HepG2 (cell line): ENCODE measurements around the gene PRTN3. TPM values are rescaled to one million over a fixed set of nuclear protein-coding genes. Genes with fewer than 3 reads are reported as not detected.

Experiments
- CHCHD3 ChIP-seq: sonication (generic); formaldehyde crosslinking; IDR thresholded peaks from 2 replicates; pipeline ENCODE4 v1.8.0; 2022; ENCODE audit warnings: mild to moderate bottlenecking, missing genetic modification reagents, moderate library complexity
- HIVEP1 ChIP-seq: sonication (generic); formaldehyde crosslinking; IDR thresholded peaks from 2 replicates; pipeline ENCODE4 v1.4.0; 2020; ENCODE audit warnings: mild to moderate bottlenecking, missing genetic modification reagents
- KLF13 ChIP-seq: sonication (generic); formaldehyde crosslinking; IDR thresholded peaks from 2 replicates; pipeline ENCODE4 v1.4.0; 2020; ENCODE audit warnings: mild to moderate bottlenecking, missing genetic modification reagents
- NFKB2 ChIP-seq: sonication (generic); formaldehyde crosslinking; IDR thresholded peaks from 2 replicates; pipeline ENCODE4 v1.4.0; 2020; ENCODE audit warnings: missing genetic modification reagents, borderline replicate concordance
- NR3C1 ChIP-seq: sonication (generic); formaldehyde crosslinking; IDR thresholded peaks from 2 replicates; pipeline ENCODE4 v1.4.0; 2020; ENCODE audit warnings: missing genetic modification reagents
- SOX13 ChIP-seq, 3 experiments: fragments of 450-650 bp in 1 of 3; sonication (generic) in 1 of 3; formaldehyde crosslinking in 1 of 3; IDR thresholded peaks in 2 of 3; conservative IDR thresholded peaks in 1 of 3; 2 replicates each; pipeline versions ENCODE4 v1.5.0 to v1.6.1; 2016 to 2020; ENCODE audit warnings: antibody characterized with exemption in 1 of 3, mild to moderate bottlenecking in 1 of 3, missing compliant biosample characterization in 1 of 3, missing genetic modification reagents in 1 of 3, moderate library complexity in 1 of 3
- XRCC5 ChIP-seq: fragments of 200-400 bp; formaldehyde crosslinking; optimal IDR thresholded peaks from 2 replicates; pipeline ENCODE3; 2017; ENCODE audit warnings: mild to moderate bottlenecking, low read length
- ZNF207 ChIP-seq: fragments of 450-650 bp; IDR thresholded peaks from 2 replicates; pipeline ENCODE4 v1.6.1; 2016; ENCODE audit warnings: antibody characterized with exemption, borderline replicate concordance
- ZNF547 ChIP-seq: sonication (generic); formaldehyde crosslinking; IDR thresholded peaks from 2 replicates; pipeline ENCODE4 v1.5.1; 2020; ENCODE audit warnings: mild to moderate bottlenecking, missing genetic modification reagents
- ZNF562 ChIP-seq: sonication (generic); formaldehyde crosslinking; IDR thresholded peaks from 2 replicates; pipeline ENCODE4 v1.8.0; 2022; ENCODE audit warnings: missing genetic modification reagents, borderline replicate concordance
- ZNF570 ChIP-seq: sonication (generic); formaldehyde crosslinking; IDR thresholded peaks from 2 replicates; pipeline ENCODE4 v1.4.0; 2020; ENCODE audit warnings: mild to moderate bottlenecking, missing genetic modification reagents, borderline replicate concordance
- ZNF598 ChIP-seq: sonication (generic); formaldehyde crosslinking; IDR thresholded peaks from 2 replicates; pipeline ENCODE4 v1.5.1; 2020; ENCODE audit warnings: mild to moderate bottlenecking, missing genetic modification reagents, borderline replicate concordance
- ZNF652 ChIP-seq: IDR thresholded peaks from 2 replicates; pipeline ENCODE4 v1.6.1; 2016; ENCODE audit warnings: low read depth, borderline replicate concordance
- ZNF674 ChIP-seq: sonication (generic); formaldehyde crosslinking; IDR thresholded peaks from 2 replicates; pipeline ENCODE4 v1.5.0; 2020; ENCODE audit warnings: low read depth, mild to moderate bottlenecking, missing genetic modification reagents
- ZNF766 ChIP-seq: sonication (generic); formaldehyde crosslinking; IDR thresholded peaks from 2 replicates; pipeline ENCODE4 v1.5.0; 2020; ENCODE audit warnings: missing genetic modification reagents, borderline replicate concordance
- polyA plus RNA-seq, 8 experiments: library from polyadenylated mRNA; depleted of rRNA in 3 of 8; stranded (reverse) in 7 of 8; unstranded in 1 of 8; fragments of >200 nt; fragmentation: Illumina TruSeq in 4 of 8; extraction: Trizol in 4 of 8; gene quantifications; 2 replicates each; pipeline versions ENCODE4 v1.2.1 to v1.2.3, GENCODE V29; 2011 to 2016; ENCODE audit warnings: low read depth in 4 of 8, missing spikeins in 1 of 8, mixed read lengths in 1 of 8; ENCODE audit not compliant: insufficient read depth in 1 of 8
- total RNA-seq, 5 experiments: library from RNA; depleted of rRNA; stranded (reverse); fragments of >200 nt; fragmentation: Illumina TruSeq; extraction: Trizol; gene quantifications; 2 replicates each; pipeline ENCODE4 v1.2.3, GENCODE V29; 2016; ENCODE audit warnings: low read depth in 1 of 5
- TF ChIP-seq, protein P1 (sequence below): sonication (generic); formaldehyde crosslinking; IDR thresholded peaks from 2 replicates; pipeline ENCODE4 v1.5.1; 2020; ENCODE audit warnings: missing genetic modification reagents, mild to moderate bottlenecking, borderline replicate concordance
- TF ChIP-seq, protein P2 (sequence below): sonication (generic); formaldehyde crosslinking; IDR thresholded peaks from 2 replicates; pipeline ENCODE4 v1.4.0; 2020; ENCODE audit warnings: missing genetic modification reagents

Gene PRTN3
- total and polyA plus RNA-seq, 2 of the 13 experiments (the other 11 are each of a cell fraction or from before 2014, with no cell fraction given), result not detected

DNA sequence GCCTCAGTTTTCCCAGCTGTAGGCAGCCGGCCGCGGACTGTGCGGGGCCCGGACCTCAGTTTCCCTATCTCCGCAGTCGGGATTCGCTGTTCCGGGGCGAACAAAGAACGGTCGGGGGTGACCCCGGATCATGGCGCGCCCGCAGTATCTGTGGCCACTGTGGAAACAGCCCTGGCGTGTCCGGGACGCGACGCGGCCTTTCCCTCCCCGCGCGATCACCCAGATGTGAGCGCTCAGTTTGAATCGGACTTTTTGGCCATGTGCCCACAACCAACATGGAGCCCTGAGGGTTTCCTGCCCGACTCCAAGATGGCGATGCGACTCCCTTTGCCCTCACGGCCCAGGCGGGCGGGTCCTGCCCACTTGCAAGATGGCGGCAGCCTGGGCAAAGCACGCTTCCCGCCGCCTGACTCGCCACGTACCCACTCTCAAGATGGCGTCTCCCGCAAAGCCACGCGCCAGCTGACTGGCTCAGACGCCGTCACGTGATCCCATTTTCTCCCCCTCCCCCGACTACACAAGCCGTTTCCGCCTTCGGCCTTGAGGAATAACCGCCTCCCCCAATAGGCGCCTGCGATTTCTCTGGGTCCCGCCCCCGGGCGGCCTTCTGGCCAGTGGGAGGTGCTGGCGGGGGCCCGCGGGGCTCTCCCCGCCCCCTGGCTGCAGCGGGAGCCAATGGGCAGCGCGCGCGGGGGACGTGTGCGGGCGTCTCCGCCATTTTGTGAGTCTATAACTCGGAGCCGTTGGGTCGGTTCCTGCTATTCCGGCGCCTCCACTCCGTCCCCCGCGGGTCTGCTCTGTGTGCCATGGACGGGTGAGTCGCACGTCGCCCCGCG lies 43.9 kb upstream of the PRTN3 start, which contains the start of gene PTBP1 (continued):
- TF ChIP-seq, protein P1, sequence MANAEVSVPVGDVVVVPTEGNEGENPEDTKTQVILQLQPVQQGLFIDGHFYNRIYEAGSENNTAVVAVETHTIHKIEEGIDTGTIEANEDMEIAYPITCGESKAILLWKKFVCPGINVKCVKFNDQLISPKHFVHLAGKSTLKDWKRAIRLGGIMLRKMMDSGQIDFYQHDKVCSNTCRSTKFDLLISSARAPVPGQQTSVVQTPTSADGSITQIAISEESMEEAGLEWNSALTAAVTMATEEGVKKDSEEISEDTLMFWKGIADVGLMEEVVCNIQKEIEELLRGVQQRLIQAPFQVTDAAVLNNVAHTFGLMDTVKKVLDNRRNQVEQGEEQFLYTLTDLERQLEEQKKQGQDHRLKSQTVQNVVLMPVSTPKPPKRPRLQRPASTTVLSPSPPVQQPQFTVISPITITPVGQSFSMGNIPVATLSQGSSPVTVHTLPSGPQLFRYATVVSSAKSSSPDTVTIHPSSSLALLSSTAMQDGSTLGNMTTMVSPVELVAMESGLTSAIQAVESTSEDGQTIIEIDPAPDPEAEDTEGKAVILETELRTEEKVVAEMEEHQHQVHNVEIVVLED (CRISPR knock-in tag), result peak; percentile 94
- TF ChIP-seq SOX13 (IDR thresholded peaks at IDR 0.05), result no peak
- peak in 1 of 2 experiments; percentile 31; a peak in 1 of 4 replicates for TF ChIP-seq SOX13 (CRISPR knock-in tag; conservative IDR thresholded peaks at IDR 0.05 in 1 of 2, IDR thresholded peaks at IDR 0.05 in 1 of 2)
- no peak for TF ChIP-seq NR3C1
- TF ChIP-seq HIVEP1 (CRISPR knock-in tag), result peak; percentile 67
- TF ChIP-seq KLF13 (CRISPR knock-in tag), result no peak
- TF ChIP-seq ZNF547, result 0 out of 2 replicates have a peak, but pooled peaks have one; percentile 11
- no peak for TF ChIP-seq ZNF562 (CRISPR knock-in tag)
- TF ChIP-seq ZNF652 (CRISPR knock-in tag), result no peak
- TF ChIP-seq, protein P2, sequence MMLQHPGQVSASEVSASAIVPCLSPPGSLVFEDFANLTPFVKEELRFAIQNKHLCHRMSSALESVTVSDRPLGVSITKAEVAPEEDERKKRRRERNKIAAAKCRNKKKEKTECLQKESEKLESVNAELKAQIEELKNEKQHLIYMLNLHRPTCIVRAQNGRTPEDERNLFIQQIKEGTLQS, result peak; percentile 47; the same call in 1 of the 2 replicates
- no peak for TF ChIP-seq ZNF674
- TF ChIP-seq CHCHD3 (CRISPR knock-in tag), result no peak
- TF ChIP-seq NFKB2 (CRISPR knock-in tag), result peak; percentile 75; the same call in 1 of the 2 replicates
- peak; percentile 75 for TF ChIP-seq XRCC5
- TF ChIP-seq ZNF598, result no peak; the same call in 1 of the 2 replicates
- no peak for TF ChIP-seq ZNF570 (CRISPR knock-in tag)
- TF ChIP-seq ZNF207, result peak; percentile 93; the same call in 1 of the 2 replicates
- no peak for TF ChIP-seq ZNF766
